Measurements from ENCODE around the gene ITGB3. TPM values are rescaled to one million over a fixed set of nuclear protein-coding genes. Genes with fewer than 3 reads are reported as not detected.

Gene ITGB3
- total RNA-seq, 4 donors from 2014 or later, result 48.6 to 61.5 (median 54.9) TPM

GRCh38 chr17:47311420-47311819, 57.8 kb downstream of the ITGB3 start:
- intact Hi-C loops (cut with DNase I), result no loop called here
- Histone ChIP-seq H3K9me3 (no peaks in the 10 kb centered on the region), H3K4me1 (peaks cover 5 to 28% (median 26%) of the 10 kb centered on the region in 4 donors), H3K36me3 (peaks cover 0 to 47% (median 25%) of the 10 kb centered on the region in 4 donors), H3K27me3 (no peaks in the 10 kb centered on the region), H3K4me3 (no peak overlapping the region), H3K27ac (replicated peaks in 1 of 4) (peak overlapping the region in 1 of 4 donors; percentile 33)
- peak; percentile 64 for DNase-seq (ENCODE audit: extremely low spot score)
- TF ChIP-seq EP300 (IDR thresholded peaks at IDR 0.05), result no peak
- TF ChIP-seq POLR2AphosphoS5 (IDR thresholded peaks at IDR 0.05), result no peak
- no peak for TF ChIP-seq CTCF (IDR thresholded peaks at IDR 0.05)
- no peak for TF ChIP-seq POLR2A (IDR thresholded peaks at IDR 0.05; ENCODE audit: low read depth)

GRCh38 chr17:47315451-47316266, 62.0 kb downstream of the ITGB3 start:
- Histone ChIP-seq H3K9me3 (no peaks in the 10 kb centered on the region), H3K36me3 (peaks cover 0 to 12% (median 6%) of the 10 kb centered on the region in 4 donors), H3K4me1 (peaks cover 5 to 38% (median 34%) of the 10 kb centered on the region in 4 donors), H3K27ac (replicated peaks in 1 of 4) (peak overlapping the region; percentile 71 to 76 (median 73)), H3K4me3 (no peak overlapping the region), H3K27me3 (no peaks in the 10 kb centered on the region)
- WGBS, result 22% methylated on average over 7 of the region's 7 CpGs
- TF ChIP-seq POLR2AphosphoS5 (IDR thresholded peaks at IDR 0.05) (peak in 1 of 2 donors; percentile 58), CTCF (IDR thresholded peaks at IDR 0.05) (peak; percentile 80 to 96 (median 83)), POLR2A (IDR thresholded peaks at IDR 0.05; ENCODE audit: low read depth) (no peak), EP300 (IDR thresholded peaks at IDR 0.05) (no peak)
- intact Hi-C loops (cut with DNase I), result loop anchor here (1.0 kb wide), 1 partner anchor 86 kb away; no protein-coding TSS in a partner anchor
- DNase-seq (ENCODE audit: extremely low spot score), result peak; percentile 42

- DNase-seq (ENCODE audit: extremely low spot score), result no peak
- intact Hi-C loops (cut with DNase I), result no loop called here
- 28% methylated on average over 3 of the region's 3 CpGs for WGBS
- Histone ChIP-seq H3K27me3 (no peaks in the 10 kb centered on the region), H3K9me3 (no peaks in the 10 kb centered on the region), H3K27ac (replicated peaks in 1 of 4) (peak overlapping the region; percentile 71 to 76 (median 73)), H3K4me1 (peaks cover 5 to 38% (median 34%) of the 10 kb centered on the region in 4 donors), H3K36me3 (peaks cover 0 to 6% (median 2%) of the 10 kb centered on the region in 4 donors), H3K4me3 (no peak overlapping the region)
- TF ChIP-seq POLR2A (IDR thresholded peaks at IDR 0.05; ENCODE audit: low read depth) (no peak), EP300 (IDR thresholded peaks at IDR 0.05) (no peak), POLR2AphosphoS5 (IDR thresholded peaks at IDR 0.05) (peak in 1 of 2 donors; percentile 38), CTCF (IDR thresholded peaks at IDR 0.05) (no peak)
Observed at GRCh38 chr17:47316311-47316710, 62.7 kb downstream of the ITGB3 start.

GRCh38 chr17:47317119-47317518, 63.5 kb downstream of the ITGB3 start:
- DNase-seq (ENCODE audit: extremely low spot score), result peak; percentile 84
- Histone ChIP-seq H3K27ac (replicated peaks in 1 of 4) (peak overlapping the region; percentile 71 to 76 (median 73)), H3K27me3 (no peaks in the 10 kb centered on the region), H3K4me3 (no peak overlapping the region), H3K4me1 (peaks cover 5 to 38% (median 34%) of the 10 kb centered on the region in 4 donors), H3K36me3 (no peaks in the 10 kb centered on the region), H3K9me3 (no peaks in the 10 kb centered on the region)
- intact Hi-C loops (cut with DNase I), result no loop called here
- no peak for TF ChIP-seq CTCF (IDR thresholded peaks at IDR 0.05)
- no peak for TF ChIP-seq POLR2AphosphoS5 (IDR thresholded peaks at IDR 0.05)
- no peak for TF ChIP-seq EP300 (IDR thresholded peaks at IDR 0.05)
- no peak for TF ChIP-seq POLR2A (IDR thresholded peaks at IDR 0.05; ENCODE audit: low read depth)
- 77% methylated on average over 2 of the region's 2 CpGs for WGBS

All from esophagus muscularis mucosa (tissue), 4 donors.